HepG2 (cell line): ENCODE results near the gene GSG1. TPM values are rescaled to one million over a fixed set of nuclear protein-coding genes. Genes with fewer than 3 reads are reported as not detected.

ENCODE experiments used
- ATAC-seq: fragments of 200-7000 bp; cut with Tn5 transposase; 3 replicates; pipeline ENCODE4 v1.9.1; 2020; ENCODE audit warnings: mild to moderate bottlenecking, moderate library complexity
- BruUV-seq: library from RNA; stranded (reverse); fragments of 400-500 nt; replicated peaks from 2 replicates; lab custom pipeline; 2021; lab: Mats Ljungman, UMichigan
- CTCF ChIA-PET: fragments of 300-600 bp; formaldehyde crosslinking; extraction: SDS; loops from one replicate; lab custom pipeline; 2021; ENCODE audit warnings: low total read pairs, inconsistent platforms, low intra/inter-chr PET ratio; lab: Yijun Ruan, JAX
- POLR2A ChIA-PET: fragments of 350-600 bp; sonication (Branson Sonifier 250); formaldehyde crosslinking; loops from one replicate; lab custom pipeline; 2020; ENCODE audit warnings: antibody characterized with exemption, inconsistent platforms; lab: Yijun Ruan, JAX
- DNase-seq: peaks from one replicate; pipeline ENCODE4 v3.0.0-alpha.2; 2015; ENCODE audit warnings: low spot score
- FAIRE-seq: peaks from 3 replicates; lab custom pipeline; 2011; peaks lifted over from hg19 to GRCh38; lab: Jason Lieb, UNC
- H2AFZ ChIP-seq: one replicate; pipeline ENCODE4 v1.6.1; 2011; ENCODE audit warnings: low read length, inconsistent platforms
- H3K27ac ChIP-seq: fragments of 300-600 bp; 3 replicates; pipeline ENCODE4 v1.8.0; 2011; ENCODE audit warnings: mixed run types, mild to moderate bottlenecking, mixed read lengths, low read length, inconsistent platforms; ENCODE audit not compliant: insufficient read depth; ENCODE audit errors: extremely low read length
- H3K27me3 ChIP-seq, 2 experiments: fragments of 200-600 bp in 1 of 2; 2 replicates in 1 of 2; 3 replicates in 1 of 2; pipeline versions ENCODE4 v1.6.0 to v1.8.0; 2011; ENCODE audit warnings: low read length in 2 of 2, mild to moderate bottlenecking in 2 of 2, moderate library complexity in 2 of 2, inconsistent platforms in 1 of 2; ENCODE audit not compliant: insufficient read depth in 2 of 2, control insufficient read depth in 1 of 2
- H3K36me3 ChIP-seq, 2 experiments: fragments of 200-600 bp in 1 of 2; replicated peaks in 1 of 2; 2 replicates in 1 of 2; 3 replicates in 1 of 2; pipeline versions ENCODE4 v1.5.1 to v1.8.0; 2011; ENCODE audit warnings: low read length in 2 of 2, inconsistent platforms in 1 of 2; ENCODE audit not compliant: insufficient read depth in 2 of 2, control insufficient read depth in 1 of 2
- H3K4me1 ChIP-seq: 2 replicates; pipeline ENCODE4 v1.5.1; 2012; ENCODE audit warnings: low read length, inconsistent platforms; ENCODE audit not compliant: insufficient read depth
- H3K4me2 ChIP-seq: 2 replicates; pipeline ENCODE4 v1.6.0; 2011; ENCODE audit warnings: low read depth, low read length, inconsistent platforms
- H3K4me3 ChIP-seq, 3 experiments: fragments of 200-600 bp in 1 of 3; sonication (generic), shearing (Covaris generic) in 1 of 3; replicated peaks in 1 of 3; 2 replicates each; pipeline ENCODE4 v1.5.1; 2011 to 2016; ENCODE audit warnings: low read length in 3 of 3, inconsistent platforms in 2 of 3, low read depth in 2 of 3, mild to moderate bottlenecking in 2 of 3, control low read depth in 1 of 3, mixed read lengths in 1 of 3; ENCODE audit not compliant: insufficient read depth in 1 of 3
- H3K79me2 ChIP-seq: one replicate; pipeline ENCODE4 v1.6.1; 2011; ENCODE audit warnings: low read length, inconsistent platforms; ENCODE audit not compliant: insufficient read depth
- H3K9ac ChIP-seq: 2 replicates; pipeline ENCODE4 v1.6.0; 2011; ENCODE audit warnings: mild to moderate bottlenecking, low read depth, low read length, inconsistent platforms; ENCODE audit not compliant: insufficient read depth
- H3K9me3 ChIP-seq: 2 replicates; pipeline ENCODE4 v1.5.1; 2012; ENCODE audit warnings: mild to moderate bottlenecking, low read length
- H4K20me1 ChIP-seq: 2 replicates; pipeline ENCODE4 v1.6.0; 2011; ENCODE audit warnings: inconsistent platforms, mild to moderate bottlenecking, low read length, moderate library complexity; ENCODE audit not compliant: insufficient read depth
- RBFOX2 ChIP-seq: fragments of 200-400 bp; formaldehyde crosslinking; IDR thresholded peaks from 2 replicates; pipeline ENCODE4 v1.6.1; 2017; ENCODE audit warnings: low read depth, mild to moderate bottlenecking, low read length
- ZNF3 ChIP-seq: IDR thresholded peaks from 2 replicates; pipeline ENCODE4 v1.7.0; 2017; ENCODE audit warnings: inconsistent platforms
- ZNF547 ChIP-seq: sonication (generic); formaldehyde crosslinking; IDR thresholded peaks from 2 replicates; pipeline ENCODE4 v1.5.1; 2020; ENCODE audit warnings: mild to moderate bottlenecking, missing genetic modification reagents
- ZNF776 ChIP-seq: sonication (generic); formaldehyde crosslinking; IDR thresholded peaks from 2 replicates; pipeline ENCODE4 v1.4.0; 2020; ENCODE audit warnings: mild to moderate bottlenecking, missing genetic modification reagents
- ZSCAN20 ChIP-seq: sonication (generic); formaldehyde crosslinking; IDR thresholded peaks from 2 replicates; pipeline ENCODE4 v1.4.0; 2020; ENCODE audit warnings: missing genetic modification reagents, mild to moderate bottlenecking, borderline replicate concordance
- WGBS: methylation state at CpG from one replicate; pipeline ENCODE4 v1.1.6; 2017; ENCODE audit warnings: low lambda C conversion rate; 5-methylcytosine and 5-hydroxymethylcytosine counted together
- in situ Hi-C: cut with HindIII; loops from 2 replicates; pipeline ENCODE4 v1.10.0; 2017; ENCODE audit warnings: low pct_unique_long_range_greater_than_20kb; ENCODE audit not compliant: extremely low pct_ligation_motif_present
- intact Hi-C: fragments of 100-400 bp; cut with micrococcal nuclease; formaldehyde crosslinking; loops from one replicate; pipeline ENCODE4 v1.10.0; 2022; ENCODE audit not compliant: unreplicated experiment
- polyA plus RNA-seq, 8 experiments: library from polyadenylated mRNA; depleted of rRNA in 3 of 8; stranded (reverse) in 7 of 8; unstranded in 1 of 8; fragments of >200 nt; fragmentation: Illumina TruSeq in 4 of 8; extraction: Trizol in 4 of 8; gene quantifications; 2 replicates each; pipeline versions ENCODE4 v1.2.1 to v1.2.3, GENCODE V29; 2011 to 2016; ENCODE audit warnings: low read depth in 4 of 8, missing spikeins in 1 of 8, mixed read lengths in 1 of 8; ENCODE audit not compliant: insufficient read depth in 1 of 8
- total RNA-seq, 5 experiments: library from RNA; depleted of rRNA; stranded (reverse); fragments of >200 nt; fragmentation: Illumina TruSeq; extraction: Trizol; gene quantifications; 2 replicates each; pipeline ENCODE4 v1.2.3, GENCODE V29; 2016; ENCODE audit warnings: low read depth in 1 of 5
- TF ChIP-seq, protein P1 (sequence below): sonication (generic); formaldehyde crosslinking; IDR thresholded peaks from 2 replicates; pipeline ENCODE4 v1.4.0; 2020; ENCODE audit warnings: missing genetic modification reagents, borderline replicate concordance
- TF ChIP-seq, protein P2 (sequence below): sonication (generic); formaldehyde crosslinking; IDR thresholded peaks from 2 replicates; pipeline ENCODE4 v1.5.0; 2020; ENCODE audit warnings: mild to moderate bottlenecking, missing genetic modification reagents
- TF ChIP-seq, protein P3 (sequence below), 2 experiments: fragments of 450-650 bp in 1 of 2; sonication (generic) in 1 of 2; formaldehyde crosslinking; IDR thresholded peaks; 2 replicates each; pipeline versions ENCODE4 v1.5.0 to v1.8.0; 2020 to 2022; ENCODE audit warnings: mild to moderate bottlenecking in 1 of 2, missing genetic modification reagents in 1 of 2
- TF ChIP-seq, protein P4 (sequence below): sonication (generic); formaldehyde crosslinking; IDR thresholded peaks from 2 replicates; pipeline ENCODE4 v1.4.0; 2020; ENCODE audit warnings: low read depth, missing genetic modification reagents

The GSG1 gene
- total and polyA plus RNA-seq, 2 of the 13 experiments (the other 11 are each of a cell fraction or from before 2014, with no cell fraction given): not detected

DNA sequence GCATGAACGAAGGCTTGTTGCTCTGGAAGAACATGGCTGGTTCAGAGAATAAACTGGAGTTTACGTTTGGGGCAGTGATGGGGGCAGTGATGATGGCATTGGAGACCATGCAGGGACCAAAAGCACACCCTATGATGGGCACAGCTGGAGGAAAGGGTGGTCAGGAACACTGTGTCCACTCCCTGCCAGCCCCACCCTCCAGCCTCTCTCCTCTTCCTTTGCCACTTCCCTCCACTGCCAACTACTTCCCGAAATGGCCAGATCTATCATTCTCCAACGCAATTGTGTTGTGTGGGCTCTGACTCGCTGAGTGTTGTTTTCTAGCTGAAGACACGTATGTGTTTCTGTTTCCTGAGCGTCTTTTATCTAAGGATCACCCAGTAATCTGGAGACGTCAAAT lies 39.3 kb upstream of the GSG1 start:
- H3K79me2 ChIP-seq: no peaks in the 10 kb centered on the region
- H3K4me2 ChIP-seq: no peak overlapping the region
- POLR2A ChIA-PET: no interaction called here
- no peak overlapping the region for H3K9ac ChIP-seq
- no peak overlapping the region for H3K4me3 ChIP-seq
- no peaks in the 10 kb centered on the region for H3K36me3 ChIP-seq
- in situ Hi-C loops (no loop called here), intact Hi-C loops (no loop called here)
- no TSS peak for BruUV-seq
- peaks cover 2 to 14% of the 10 kb centered on the region in 2 experiments; a peak in 3 of 5 replicates for H3K27me3 ChIP-seq
- TF ChIP-seq, protein P1, sequence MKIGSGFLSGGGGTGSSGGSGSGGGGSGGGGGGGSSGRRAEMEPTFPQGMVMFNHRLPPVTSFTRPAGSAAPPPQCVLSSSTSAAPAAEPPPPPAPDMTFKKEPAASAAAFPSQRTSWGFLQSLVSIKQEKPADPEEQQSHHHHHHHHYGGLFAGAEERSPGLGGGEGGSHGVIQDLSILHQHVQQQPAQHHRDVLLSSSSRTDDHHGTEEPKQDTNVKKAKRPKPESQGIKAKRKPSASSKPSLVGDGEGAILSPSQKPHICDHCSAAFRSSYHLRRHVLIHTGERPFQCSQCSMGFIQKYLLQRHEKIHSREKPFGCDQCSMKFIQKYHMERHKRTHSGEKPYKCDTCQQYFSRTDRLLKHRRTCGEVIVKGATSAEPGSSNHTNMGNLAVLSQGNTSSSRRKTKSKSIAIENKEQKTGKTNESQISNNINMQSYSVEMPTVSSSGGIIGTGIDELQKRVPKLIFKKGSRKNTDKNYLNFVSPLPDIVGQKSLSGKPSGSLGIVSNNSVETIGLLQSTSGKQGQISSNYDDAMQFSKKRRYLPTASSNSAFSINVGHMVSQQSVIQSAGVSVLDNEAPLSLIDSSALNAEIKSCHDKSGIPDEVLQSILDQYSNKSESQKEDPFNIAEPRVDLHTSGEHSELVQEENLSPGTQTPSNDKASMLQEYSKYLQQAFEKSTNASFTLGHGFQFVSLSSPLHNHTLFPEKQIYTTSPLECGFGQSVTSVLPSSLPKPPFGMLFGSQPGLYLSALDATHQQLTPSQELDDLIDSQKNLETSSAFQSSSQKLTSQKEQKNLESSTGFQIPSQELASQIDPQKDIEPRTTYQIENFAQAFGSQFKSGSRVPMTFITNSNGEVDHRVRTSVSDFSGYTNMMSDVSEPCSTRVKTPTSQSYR (CRISPR knock-in tag): no peak
- TF ChIP-seq, protein P2, sequence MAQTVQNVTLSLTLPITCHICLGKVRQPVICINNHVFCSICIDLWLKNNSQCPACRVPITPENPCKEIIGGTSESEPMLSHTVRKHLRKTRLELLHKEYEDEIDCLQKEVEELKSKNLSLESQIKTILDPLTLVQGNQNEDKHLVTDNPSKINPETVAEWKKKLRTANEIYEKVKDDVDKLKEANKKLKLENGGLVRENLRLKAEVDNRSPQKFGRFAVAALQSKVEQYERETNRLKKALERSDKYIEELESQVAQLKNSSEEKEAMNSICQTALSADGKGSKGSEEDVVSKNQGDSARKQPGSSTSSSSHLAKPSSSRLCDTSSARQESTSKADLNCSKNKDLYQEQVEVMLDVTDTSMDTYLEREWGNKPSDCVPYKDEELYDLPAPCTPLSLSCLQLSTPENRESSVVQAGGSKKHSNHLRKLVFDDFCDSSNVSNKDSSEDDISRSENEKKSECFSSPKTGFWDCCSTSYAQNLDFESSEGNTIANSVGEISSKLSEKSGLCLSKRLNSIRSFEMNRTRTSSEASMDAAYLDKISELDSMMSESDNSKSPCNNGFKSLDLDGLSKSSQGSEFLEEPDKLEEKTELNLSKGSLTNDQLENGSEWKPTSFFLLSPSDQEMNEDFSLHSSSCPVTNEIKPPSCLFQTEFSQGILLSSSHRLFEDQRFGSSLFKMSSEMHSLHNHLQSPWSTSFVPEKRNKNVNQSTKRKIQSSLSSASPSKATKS (CRISPR knock-in tag): no peak
- TF ChIP-seq, protein P3, sequence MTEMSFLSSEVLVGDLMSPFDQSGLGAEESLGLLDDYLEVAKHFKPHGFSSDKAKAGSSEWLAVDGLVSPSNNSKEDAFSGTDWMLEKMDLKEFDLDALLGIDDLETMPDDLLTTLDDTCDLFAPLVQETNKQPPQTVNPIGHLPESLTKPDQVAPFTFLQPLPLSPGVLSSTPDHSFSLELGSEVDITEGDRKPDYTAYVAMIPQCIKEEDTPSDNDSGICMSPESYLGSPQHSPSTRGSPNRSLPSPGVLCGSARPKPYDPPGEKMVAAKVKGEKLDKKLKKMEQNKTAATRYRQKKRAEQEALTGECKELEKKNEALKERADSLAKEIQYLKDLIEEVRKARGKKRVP (CRISPR knock-in tag; IDR thresholded peaks at IDR 0.05): no peak
- TF ChIP-seq ZSCAN20 (CRISPR knock-in tag): no peak
- TF ChIP-seq ZNF547: no peak
- TF ChIP-seq RBFOX2: no peak
- TF ChIP-seq, protein P4, sequence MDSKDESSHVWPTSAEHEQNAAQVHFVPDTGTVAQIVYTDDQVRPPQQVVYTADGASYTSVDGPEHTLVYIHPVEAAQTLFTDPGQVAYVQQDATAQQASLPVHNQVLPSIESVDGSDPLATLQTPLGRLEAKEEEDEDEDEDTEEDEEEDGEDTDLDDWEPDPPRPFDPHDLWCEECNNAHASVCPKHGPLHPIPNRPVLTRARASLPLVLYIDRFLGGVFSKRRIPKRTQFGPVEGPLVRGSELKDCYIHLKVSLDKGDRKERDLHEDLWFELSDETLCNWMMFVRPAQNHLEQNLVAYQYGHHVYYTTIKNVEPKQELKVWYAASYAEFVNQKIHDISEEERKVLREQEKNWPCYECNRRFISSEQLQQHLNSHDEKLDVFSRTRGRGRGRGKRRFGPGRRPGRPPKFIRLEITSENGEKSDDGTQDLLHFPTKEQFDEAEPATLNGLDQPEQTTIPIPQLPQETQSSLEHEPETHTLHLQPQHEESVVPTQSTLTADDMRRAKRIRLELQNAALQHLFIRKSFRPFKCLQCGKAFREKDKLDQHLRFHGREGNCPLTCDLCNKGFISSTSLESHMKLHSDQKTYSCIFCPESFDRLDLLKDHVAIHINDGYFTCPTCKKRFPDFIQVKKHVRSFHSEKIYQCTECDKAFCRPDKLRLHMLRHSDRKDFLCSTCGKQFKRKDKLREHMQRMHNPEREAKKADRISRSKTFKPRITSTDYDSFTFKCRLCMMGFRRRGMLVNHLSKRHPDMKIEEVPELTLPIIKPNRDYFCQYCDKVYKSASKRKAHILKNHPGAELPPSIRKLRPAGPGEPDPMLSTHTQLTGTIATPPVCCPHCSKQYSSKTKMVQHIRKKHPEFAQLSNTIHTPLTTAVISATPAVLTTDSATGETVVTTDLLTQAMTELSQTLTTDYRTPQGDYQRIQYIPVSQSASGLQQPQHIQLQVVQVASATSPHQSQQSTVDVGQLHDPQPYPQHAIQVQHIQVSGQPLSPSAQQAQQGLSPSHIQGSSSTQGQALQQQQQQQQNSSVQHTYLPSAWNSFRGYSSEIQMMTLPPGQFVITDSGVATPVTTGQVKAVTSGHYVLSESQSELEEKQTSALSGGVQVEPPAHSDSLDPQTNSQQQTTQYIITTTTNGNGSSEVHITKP: no peak
- TF ChIP-seq ZNF3 (CRISPR knock-in tag): no peak
- TF ChIP-seq ZNF776 (CRISPR knock-in tag): no peak
- no peak for ATAC-seq
- H2AFZ ChIP-seq: no peak overlapping the region
- WGBS: 17% methylated on average over 8 of the region's 8 CpGs
- no peak overlapping the region for H3K27ac ChIP-seq
- no peaks in the 10 kb centered on the region for H4K20me1 ChIP-seq
- CTCF ChIA-PET: no interaction called here
- no peaks in the 10 kb centered on the region for H3K4me1 ChIP-seq
- no peaks in the 10 kb centered on the region for H3K9me3 ChIP-seq
- no peak for FAIRE-seq
- DNase-seq: no peak
